GM19193 (cell line): Measurements from ENCODE around the gene LASP1.

Source experiments
- POLR2A ChIP-seq: IDR thresholded peaks from 4 replicates; pipeline ENCODE4 v1.6.1; 2011; ENCODE audit not compliant: insufficient read depth, insufficient read length; ENCODE audit errors: extremely low read depth

The LASP1 gene

GRCh38 chr17:38908676-38909181, 38.9 kb downstream of the LASP1 start:
- TF ChIP-seq POLR2A, result no peak

- no peak for TF ChIP-seq POLR2A
These were observed 40.5 kb downstream of the LASP1 start for GRCh38 chr17:38910325-38910724.

GRCh38 chr17:38911081-38911730, 41.3 kb downstream of the LASP1 start:
- no peak for TF ChIP-seq POLR2A

GRCh38 chr17:38912221-38912813, 42.5 kb downstream of the LASP1 start:
- no peak for TF ChIP-seq POLR2A

- no peak for TF ChIP-seq POLR2A
These were observed 45.1 kb downstream of the LASP1 start for GRCh38 chr17:38914741-38915638.

- no peak for TF ChIP-seq POLR2A
These were observed 45.8 kb downstream of the LASP1 start for GRCh38 chr17:38915639-38915995.

GRCh38 chr17:38916771-38917170, 46.9 kb downstream of the LASP1 start:
- TF ChIP-seq POLR2A, result no peak

- no peak for TF ChIP-seq POLR2A
These were observed 47.4 kb downstream of the LASP1 start for GRCh38 chr17:38917259-38917658.

- no peak for TF ChIP-seq POLR2A
These were observed 48.5 kb downstream of the LASP1 start for GRCh38 chr17:38918129-38918913.

GRCh38 chr17:38918916-38919315, 49.1 kb downstream of the LASP1 start:
- TF ChIP-seq POLR2A, result no peak

GRCh38 chr17:38919316-38920078, 49.6 kb downstream of the LASP1 start:
- no peak for TF ChIP-seq POLR2A

- TF ChIP-seq POLR2A, result no peak
These were observed 50.8 kb downstream of the LASP1 start for GRCh38 chr17:38920374-38921291.
